DND-41 (cell line): ENCODE data around the gene TRIM65.
A peak's percentile ranks its signal among the peaks of the same experiment; 100 is the strongest.
"Not testable (repeated sequence)": the region's sequence is repeated elsewhere in the genome, so short reads cannot be mapped to it uniquely, and the experiment has no call there.

Experiments used
- ATAC-seq: fragments of 200-7000 bp; cut with Tn5 transposase; 3 replicates; pipeline ENCODE4 v1.9.1; 2021; ENCODE audit warnings: low read depth; ENCODE audit not compliant: insufficient read depth
- DNase-seq: peaks from one replicate; pipeline ENCODE4 v3.0.0-alpha.2; 2020
- H2AFZ ChIP-seq: 2 replicates; pipeline ENCODE4 v1.6.0; 2012; ENCODE audit warnings: low read depth, low read length
- H3K27ac ChIP-seq: 2 replicates; pipeline ENCODE4 v1.5.1; 2012; ENCODE audit warnings: low read length, inconsistent platforms
- H3K27me3 ChIP-seq: fragments of 200-600 bp; sonication (generic); 2 replicates; pipeline ENCODE4 v1.6.0; 2012; ENCODE audit warnings: low read length, mild to moderate bottlenecking, inconsistent platforms; ENCODE audit not compliant: insufficient read depth, poor library complexity
- H3K36me3 ChIP-seq: 2 replicates; pipeline ENCODE4 v1.5.1; 2012; ENCODE audit warnings: low read length, inconsistent platforms; ENCODE audit not compliant: insufficient read depth
- H3K4me1 ChIP-seq: 2 replicates; pipeline ENCODE4 v1.5.1; 2012; ENCODE audit warnings: mild to moderate bottlenecking, low read length; ENCODE audit not compliant: insufficient read depth
- H3K4me2 ChIP-seq: 2 replicates; pipeline ENCODE4 v1.6.0; 2012; ENCODE audit warnings: mild to moderate bottlenecking, moderate library complexity, low read length, inconsistent platforms; ENCODE audit not compliant: insufficient read depth
- H3K4me3 ChIP-seq, 2 experiments: fragments of 200-600 bp in 1 of 2; shearing (Covaris generic) in 1 of 2; 2 replicates each; pipeline ENCODE4 v1.5.1; 2012 to 2016; ENCODE audit warnings: inconsistent platforms in 2 of 2, low read length in 2 of 2, mild to moderate bottlenecking in 2 of 2, low read depth in 1 of 2, moderate library complexity in 1 of 2
- H3K79me2 ChIP-seq: 2 replicates; pipeline ENCODE4 v1.6.0; 2012; ENCODE audit warnings: low read length, inconsistent platforms; ENCODE audit not compliant: insufficient read depth
- H3K9ac ChIP-seq: 2 replicates; pipeline ENCODE4 v1.6.0; 2012; ENCODE audit warnings: low read depth, mild to moderate bottlenecking, inconsistent platforms, low read length, moderate library complexity
- H3K9me3 ChIP-seq: 2 replicates; pipeline ENCODE4 v1.5.1; 2012; ENCODE audit warnings: low read length, moderate library complexity, mild to moderate bottlenecking, inconsistent platforms; ENCODE audit not compliant: insufficient read depth, severe bottlenecking
- H4K20me1 ChIP-seq: 2 replicates; pipeline ENCODE4 v1.6.0; 2012; ENCODE audit warnings: low read length; ENCODE audit not compliant: insufficient read depth
- EZH2 ChIP-seq: IDR thresholded peaks from 3 replicates; pipeline ENCODE4 v1.6.1; 2012; ENCODE audit warnings: borderline replicate concordance, low read depth, mild to moderate bottlenecking, moderate library complexity, low read length, inconsistent platforms; ENCODE audit not compliant: severe bottlenecking
- TF ChIP-seq, protein P1 (sequence below): IDR thresholded peaks from 2 replicates; pipeline ENCODE4 v1.5.1; 2012; ENCODE audit warnings: borderline replicate concordance, low read length, moderate library complexity, mild to moderate bottlenecking; ENCODE audit not compliant: poor library complexity, severe bottlenecking; ENCODE audit errors: extremely low read depth

The TRIM65 gene

DNA sequence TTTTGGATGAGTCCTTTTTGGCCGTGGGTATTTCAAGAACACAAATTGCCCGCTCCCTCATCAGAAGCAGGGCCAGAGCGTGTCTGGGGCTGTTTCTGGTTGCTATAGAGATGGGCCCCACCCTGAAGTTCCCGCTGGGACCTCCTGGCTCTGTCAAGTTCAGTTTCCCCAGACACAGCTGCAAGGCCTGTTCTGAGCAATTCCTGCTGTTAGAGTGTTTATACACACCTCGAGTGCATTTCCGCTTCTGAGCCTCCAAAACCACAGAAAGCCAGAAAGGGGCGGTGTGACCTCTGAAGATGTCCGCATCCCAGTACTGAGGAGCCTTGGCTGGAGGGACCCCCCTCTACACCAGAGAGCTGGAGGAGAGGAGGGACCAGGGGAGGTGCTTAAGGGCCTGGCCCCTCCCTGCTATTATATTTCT lies 32.3 kb downstream of the TRIM65 start:
- TF ChIP-seq, protein P1, sequence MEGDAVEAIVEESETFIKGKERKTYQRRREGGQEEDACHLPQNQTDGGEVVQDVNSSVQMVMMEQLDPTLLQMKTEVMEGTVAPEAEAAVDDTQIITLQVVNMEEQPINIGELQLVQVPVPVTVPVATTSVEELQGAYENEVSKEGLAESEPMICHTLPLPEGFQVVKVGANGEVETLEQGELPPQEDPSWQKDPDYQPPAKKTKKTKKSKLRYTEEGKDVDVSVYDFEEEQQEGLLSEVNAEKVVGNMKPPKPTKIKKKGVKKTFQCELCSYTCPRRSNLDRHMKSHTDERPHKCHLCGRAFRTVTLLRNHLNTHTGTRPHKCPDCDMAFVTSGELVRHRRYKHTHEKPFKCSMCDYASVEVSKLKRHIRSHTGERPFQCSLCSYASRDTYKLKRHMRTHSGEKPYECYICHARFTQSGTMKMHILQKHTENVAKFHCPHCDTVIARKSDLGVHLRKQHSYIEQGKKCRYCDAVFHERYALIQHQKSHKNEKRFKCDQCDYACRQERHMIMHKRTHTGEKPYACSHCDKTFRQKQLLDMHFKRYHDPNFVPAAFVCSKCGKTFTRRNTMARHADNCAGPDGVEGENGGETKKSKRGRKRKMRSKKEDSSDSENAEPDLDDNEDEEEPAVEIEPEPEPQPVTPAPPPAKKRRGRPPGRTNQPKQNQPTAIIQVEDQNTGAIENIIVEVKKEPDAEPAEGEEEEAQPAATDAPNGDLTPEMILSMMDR = peak; percentile 31
- no peak for TF ChIP-seq EZH2

DNA sequence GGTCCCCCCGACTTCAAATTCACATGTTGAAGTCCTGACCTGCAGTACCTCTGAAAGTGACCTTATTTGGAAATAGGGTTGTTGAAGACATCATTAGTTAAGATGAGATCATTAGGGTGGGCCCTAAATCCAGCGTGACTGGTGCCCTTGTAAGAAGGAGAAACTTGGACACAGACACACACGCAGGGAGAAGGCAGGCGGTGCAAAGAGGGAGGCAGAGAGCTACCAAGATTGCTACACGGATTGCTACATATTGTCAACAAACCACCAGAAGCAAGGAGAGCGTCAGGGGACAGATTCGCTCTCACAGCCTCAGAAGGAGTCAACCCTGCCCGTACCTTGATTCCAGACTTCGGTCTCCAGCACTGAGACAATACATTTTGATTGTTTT lies 34.8 kb downstream of the TRIM65 start:
- H3K27me3 ChIP-seq = no peaks in the 10 kb centered on the region
- H3K9ac ChIP-seq = no peak overlapping the region
- H3K27ac ChIP-seq = no peak overlapping the region
- H3K4me3 ChIP-seq = no peak overlapping the region
- H3K36me3 ChIP-seq = no peaks in the 10 kb centered on the region
- ATAC-seq (no peak), DNase-seq (no peak)
- no peak overlapping the region for H3K4me2 ChIP-seq
- no peaks in the 10 kb centered on the region for H4K20me1 ChIP-seq
- no peaks in the 10 kb centered on the region for H3K79me2 ChIP-seq
- H2AFZ ChIP-seq = no peak overlapping the region
- TF ChIP-seq, protein P1 = no peak
- no peak for TF ChIP-seq EZH2
- H3K9me3 ChIP-seq = no peaks in the 10 kb centered on the region
- peaks cover 26% of the 10 kb centered on the region for H3K4me1 ChIP-seq

More for the DNA sequence above, 32.3 kb downstream of the TRIM65 start:
- Histone ChIP-seq H3K4me2 (peak overlapping the region; percentile 54), H4K20me1 (no peaks in the 10 kb centered on the region), H3K27me3 (no peaks in the 10 kb centered on the region), H3K79me2 (no peaks in the 10 kb centered on the region), H3K4me1 (peaks cover 26% of the 10 kb centered on the region), H3K27ac (peak overlapping the region; percentile 78), H3K9me3 (no peaks in the 10 kb centered on the region), H3K36me3 (no peaks in the 10 kb centered on the region), H3K9ac (peak overlapping the region; percentile 32; the same call in 1 of the 2 replicates), H2AFZ (no peak overlapping the region), H3K4me3 (peak overlapping the region in 1 of 2 experiments; percentile 28; a peak in 1 of 4 replicates)
- peak; percentile 90 for DNase-seq
- ATAC-seq = peak; percentile 93

DNA sequence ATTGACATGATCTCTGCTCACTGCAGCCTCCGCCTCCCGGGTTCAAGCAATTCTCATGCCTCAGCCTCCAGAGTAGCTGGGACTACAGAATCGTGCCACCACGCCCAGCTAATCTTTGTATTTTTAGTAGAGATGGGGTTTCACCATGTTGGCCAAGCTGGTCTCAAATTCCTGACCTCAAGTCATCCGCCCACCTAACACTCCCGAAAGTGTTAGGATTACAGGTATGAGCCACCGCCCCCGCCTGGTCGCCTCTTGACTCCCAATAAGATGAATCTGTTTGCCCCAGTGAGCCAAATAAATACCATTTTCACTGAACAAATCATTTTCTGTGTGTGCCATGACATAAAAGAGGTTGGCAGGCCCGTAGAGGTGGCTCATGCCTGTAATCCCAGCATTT lies 37.4 kb downstream of the TRIM65 start:
- H3K27ac ChIP-seq, H3K4me2 ChIP-seq, H4K20me1 ChIP-seq, H3K36me3 ChIP-seq, H2AFZ ChIP-seq, H3K9ac ChIP-seq, H3K4me3 ChIP-seq, H3K27me3 ChIP-seq, ATAC-seq, H3K9me3 ChIP-seq, DNase-seq: not testable (repeated sequence)
- peaks cover 13% of the 10 kb centered on the region for H3K79me2 ChIP-seq
- H3K4me1 ChIP-seq = peaks cover 25% of the 10 kb centered on the region

DNA sequence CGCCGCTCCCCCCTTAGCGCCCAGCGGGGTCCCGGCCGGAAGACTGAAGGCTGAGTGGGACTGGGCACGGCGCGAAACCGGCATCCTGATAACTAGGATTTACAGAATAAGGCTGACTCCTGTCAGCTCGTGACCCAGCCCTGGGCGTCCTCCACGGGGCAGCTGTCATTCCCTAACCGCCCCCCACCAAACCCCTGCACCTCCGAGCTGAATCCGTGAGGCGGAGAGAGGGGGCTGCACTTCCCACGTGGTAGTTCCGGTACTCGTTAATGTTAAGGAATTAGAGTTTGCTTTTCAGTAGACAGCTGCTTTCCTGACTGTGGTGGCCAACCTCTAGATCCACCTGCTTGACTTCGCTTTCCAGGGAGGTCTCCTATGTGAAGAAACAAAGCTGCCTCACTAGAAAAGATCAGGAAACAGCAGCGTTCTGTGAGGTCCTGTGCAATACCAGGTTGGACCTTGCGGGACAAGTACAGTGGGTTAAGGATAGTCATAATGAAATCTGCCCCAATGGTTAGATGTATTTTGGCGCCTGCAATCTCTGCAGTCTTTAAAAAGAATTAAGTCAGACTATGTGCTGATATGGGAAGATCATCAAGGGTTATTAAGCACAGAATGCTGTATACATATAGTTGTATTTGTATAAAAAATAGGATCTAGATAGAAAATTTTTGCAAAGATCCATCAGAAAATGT lies 40.5 kb downstream of the TRIM65 start:
- Histone ChIP-seq H3K27ac (peak overlapping the region; percentile 95), H3K4me3 (peak overlapping the region; percentile 68 to 95; a peak in 3 of 4 replicates), H2AFZ (peak overlapping the region; percentile 82), H3K4me2 (peak overlapping the region; percentile 92), H3K79me2 (peaks cover 31% of the 10 kb centered on the region), H3K9ac (peak overlapping the region; percentile 92), H3K27me3 (no peaks in the 10 kb centered on the region), H3K36me3 (peaks cover 5% of the 10 kb centered on the region), H4K20me1 (peaks cover 5% of the 10 kb centered on the region), H3K9me3 (no peaks in the 10 kb centered on the region), H3K4me1 (peaks cover 19% of the 10 kb centered on the region)
- ATAC-seq = peak; percentile 50
- peak; percentile 67 for DNase-seq
- TF ChIP-seq, protein P1 = no peak
